ENCODE results near the gene LPCAT1. TPM values are rescaled to one million over a fixed set of nuclear protein-coding genes. Genes with fewer than 3 reads are reported as not detected.
"Not testable (repeated sequence)": the region's sequence is repeated elsewhere in the genome, so short reads cannot be mapped to it uniquely, and the experiment has no call there.

The LPCAT1 gene
- total RNA-seq: 10 to 100 TPM; 17.1 to 27.3 TPM

GRCh38 chr5:1523793-1524480, at the start of gene LPCAT1:
LPCAT1 (minus strand) TSS chr5:1523960; CDS start chr5:1523844, 116 bp downstream.
- Histone ChIP-seq H3K4me1 (no peaks in the 10 kb centered on the region), H3K27ac (peak within 1 kb of the TSS; percentile 69), H3K36me3 (no peaks in the 10 kb centered on the region), H3K9me3 (no peaks in the 10 kb centered on the region), H3K4me3 (peak within 1 kb of the TSS; percentile 70), H3K9ac (ENCODE audit: low read depth in 2 of 2, low read length in 2 of 2) (peak within 1 kb of the TSS in 1 of 2 donors; percentile 80), H3K27me3 (no peaks in the 10 kb centered on the region)
- intact Hi-C loops (cut with DNase I): no loop called here
- peak; percentile 78 for DNase-seq
- TF ChIP-seq, protein P1, sequence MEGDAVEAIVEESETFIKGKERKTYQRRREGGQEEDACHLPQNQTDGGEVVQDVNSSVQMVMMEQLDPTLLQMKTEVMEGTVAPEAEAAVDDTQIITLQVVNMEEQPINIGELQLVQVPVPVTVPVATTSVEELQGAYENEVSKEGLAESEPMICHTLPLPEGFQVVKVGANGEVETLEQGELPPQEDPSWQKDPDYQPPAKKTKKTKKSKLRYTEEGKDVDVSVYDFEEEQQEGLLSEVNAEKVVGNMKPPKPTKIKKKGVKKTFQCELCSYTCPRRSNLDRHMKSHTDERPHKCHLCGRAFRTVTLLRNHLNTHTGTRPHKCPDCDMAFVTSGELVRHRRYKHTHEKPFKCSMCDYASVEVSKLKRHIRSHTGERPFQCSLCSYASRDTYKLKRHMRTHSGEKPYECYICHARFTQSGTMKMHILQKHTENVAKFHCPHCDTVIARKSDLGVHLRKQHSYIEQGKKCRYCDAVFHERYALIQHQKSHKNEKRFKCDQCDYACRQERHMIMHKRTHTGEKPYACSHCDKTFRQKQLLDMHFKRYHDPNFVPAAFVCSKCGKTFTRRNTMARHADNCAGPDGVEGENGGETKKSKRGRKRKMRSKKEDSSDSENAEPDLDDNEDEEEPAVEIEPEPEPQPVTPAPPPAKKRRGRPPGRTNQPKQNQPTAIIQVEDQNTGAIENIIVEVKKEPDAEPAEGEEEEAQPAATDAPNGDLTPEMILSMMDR (IDR thresholded peaks at IDR 0.05): no peak

GRCh38 chr5:1571875-1572274, 48.1 kb upstream of the LPCAT1 start:
- H3K27me3 ChIP-seq; H3K4me1 ChIP-seq; H3K36me3 ChIP-seq; intact Hi-C loops (cut with DNase I); H3K9ac ChIP-seq (ENCODE audit: low read depth in 2 of 2, low read length in 2 of 2); H3K27ac ChIP-seq; H3K9me3 ChIP-seq; H3K4me3 ChIP-seq: not testable (repeated sequence)
- peak; percentile 49 for DNase-seq

DNA sequence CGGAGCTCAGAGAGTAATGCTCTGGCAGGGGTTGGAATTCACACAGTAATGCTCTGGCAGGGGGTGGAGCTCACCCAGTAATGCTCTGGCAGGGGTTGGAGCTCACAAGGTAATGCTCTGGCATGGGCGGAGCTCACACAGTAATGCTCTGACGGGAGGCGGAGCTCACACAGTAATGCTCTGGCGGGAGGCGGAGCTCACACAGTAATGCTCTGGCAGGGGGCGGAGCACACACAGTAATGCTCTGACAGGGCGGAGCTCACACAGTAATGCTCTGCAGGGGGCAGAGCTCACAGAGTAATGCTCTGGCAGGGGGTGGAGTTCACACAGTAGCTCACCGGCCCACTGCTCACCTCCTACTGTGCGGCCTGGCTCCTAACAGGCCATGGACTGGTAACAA, 47.2 kb upstream of the LPCAT1 start:
- intact Hi-C loops (cut with DNase I): no loop called here
- TF ChIP-seq, protein P1 (IDR thresholded peaks at IDR 0.05): no peak

DNA sequence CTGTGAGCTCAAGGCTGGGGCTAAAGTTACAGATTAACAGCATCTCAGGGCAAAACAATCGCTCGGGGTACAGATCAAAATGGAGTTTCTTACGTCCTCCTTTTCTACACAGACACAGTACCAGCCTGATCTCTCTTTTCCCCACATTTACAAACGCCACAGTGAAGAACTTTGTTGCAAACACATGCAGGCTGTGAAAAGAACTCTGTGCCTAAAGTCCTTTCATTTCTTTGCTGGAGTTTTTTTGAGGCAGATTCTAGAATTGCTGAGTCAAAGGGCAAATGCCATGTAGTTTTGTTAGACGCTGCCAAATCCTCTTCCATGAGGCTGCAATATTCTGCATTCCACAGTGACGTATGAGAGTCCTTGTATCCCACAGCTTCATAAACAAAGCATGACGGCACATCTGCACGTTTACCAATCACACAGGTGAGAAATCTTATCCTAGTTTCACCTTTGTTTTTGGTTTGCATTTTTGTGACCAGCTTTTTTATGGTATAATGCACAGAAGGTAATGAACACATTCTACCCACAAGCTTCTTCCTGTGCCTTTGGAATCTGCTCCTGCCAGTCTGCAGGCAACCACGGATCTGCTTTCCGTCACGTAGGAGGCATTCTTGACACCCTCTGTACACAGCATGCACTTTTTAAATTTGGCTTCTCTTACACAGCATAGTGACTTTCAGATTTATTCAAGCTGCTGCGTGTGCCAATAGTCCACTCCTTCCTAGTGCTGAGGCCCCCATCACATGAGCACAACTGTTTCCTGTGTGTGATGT, 44.6 kb upstream of the LPCAT1 start:
- no peak for DNase-seq
- Histone ChIP-seq H3K4me3 (no peak overlapping the region), H3K36me3 (no peaks in the 10 kb centered on the region), H3K9me3 (no peaks in the 10 kb centered on the region), H3K27me3 (no peaks in the 10 kb centered on the region), H3K9ac (ENCODE audit: low read depth in 2 of 2, low read length in 2 of 2) (no peak overlapping the region), H3K27ac (no peak overlapping the region), H3K4me1 (no peaks in the 10 kb centered on the region)
- intact Hi-C loops (cut with DNase I): no loop called here
- TF ChIP-seq, protein P1 (IDR thresholded peaks at IDR 0.05): no peak

More for the DNA sequence above, 47.2 kb upstream of the LPCAT1 start:
- DNase-seq: no peak
- Histone ChIP-seq H3K27me3 (no peaks in the 10 kb centered on the region), H3K9ac (ENCODE audit: low read depth in 2 of 2, low read length in 2 of 2) (peak overlapping the region in 1 of 2 donors; percentile 12), H3K4me1 (no peaks in the 10 kb centered on the region), H3K4me3 (no peak overlapping the region), H3K27ac (peak overlapping the region; percentile 34), H3K9me3 (no peaks in the 10 kb centered on the region), H3K36me3 (no peaks in the 10 kb centered on the region)

DNA sequence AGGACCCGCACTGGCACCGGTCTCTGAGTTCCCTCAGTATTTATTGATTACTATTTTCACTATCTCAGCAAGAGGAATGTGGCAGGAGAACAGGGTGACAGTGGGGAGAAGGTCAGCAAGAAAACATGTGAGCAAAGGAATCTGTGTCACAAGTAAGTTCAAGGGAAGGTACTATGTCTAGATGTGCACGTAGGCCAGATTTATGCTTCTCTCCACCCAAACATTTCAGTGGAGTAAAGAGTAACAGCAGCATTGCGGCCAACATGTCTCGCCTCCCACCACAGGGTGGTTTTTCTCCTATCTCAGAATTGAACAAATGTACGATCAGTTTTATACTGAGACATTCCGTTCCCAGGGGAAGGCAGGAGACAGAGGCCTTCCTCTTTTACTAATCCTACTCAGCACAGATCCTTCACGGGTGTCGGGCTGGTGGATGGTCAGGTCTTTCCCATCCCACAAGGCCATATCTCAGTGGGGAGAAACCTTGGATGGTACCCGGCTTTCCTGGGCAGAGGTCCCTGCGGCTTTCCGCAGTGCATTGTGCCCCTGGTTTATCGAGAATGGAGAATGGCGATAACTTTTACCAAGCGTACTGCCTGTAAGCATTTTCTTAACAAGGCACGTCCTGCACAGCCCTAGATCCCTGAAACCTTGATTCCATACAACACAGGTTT, 43.9 kb upstream of the LPCAT1 start:
- H3K9me3 ChIP-seq; H3K27me3 ChIP-seq; H3K4me3 ChIP-seq; DNase-seq; intact Hi-C loops (cut with DNase I); H3K9ac ChIP-seq (ENCODE audit: low read depth in 2 of 2, low read length in 2 of 2); H3K4me1 ChIP-seq; H3K27ac ChIP-seq; H3K36me3 ChIP-seq: not testable (repeated sequence)
